HG03521 (cell line): ENCODE data around the gene ZNF366.
"Not testable (repeated sequence)": the region's sequence is repeated elsewhere in the genome, so short reads cannot be mapped to it uniquely, and the experiment has no call there.

Source experiments
- ATAC-seq: cut with Tn5 transposase; IDR thresholded peaks from one replicate; pipeline ENCODE4 v1.9.1; 2021; ENCODE audit warnings: mild to moderate bottlenecking, moderate library complexity; ENCODE audit not compliant: unreplicated experiment

ZNF366 gene

GRCh38 chr5:72410688-72411295 is 96.4 kb downstream of the ZNF366 start:
- no peak for ATAC-seq

DNA sequence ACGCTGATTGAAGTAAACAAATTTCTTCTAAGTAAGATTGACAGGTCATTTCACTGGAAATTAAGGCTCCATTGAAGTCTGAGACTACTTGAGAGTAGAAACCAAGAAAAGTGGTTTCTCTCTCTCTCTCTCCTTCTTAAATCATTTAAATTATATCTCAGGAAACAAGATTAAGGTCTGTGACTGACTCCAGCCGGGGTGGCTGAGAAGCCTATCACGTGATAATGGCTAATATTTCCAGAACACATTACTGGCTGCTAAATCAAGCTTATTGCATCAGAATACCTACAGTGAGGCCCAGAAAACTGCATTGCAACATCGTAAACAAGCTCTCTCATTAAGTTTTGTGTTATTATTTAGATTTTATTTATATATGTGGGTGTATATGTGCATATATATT is 98.6 kb downstream of the ZNF366 start:
- no peak for ATAC-seq

- ATAC-seq: no peak
These were observed 99.1 kb downstream of the ZNF366 start for GRCh38 chr5:72408127-72408526.

DNA sequence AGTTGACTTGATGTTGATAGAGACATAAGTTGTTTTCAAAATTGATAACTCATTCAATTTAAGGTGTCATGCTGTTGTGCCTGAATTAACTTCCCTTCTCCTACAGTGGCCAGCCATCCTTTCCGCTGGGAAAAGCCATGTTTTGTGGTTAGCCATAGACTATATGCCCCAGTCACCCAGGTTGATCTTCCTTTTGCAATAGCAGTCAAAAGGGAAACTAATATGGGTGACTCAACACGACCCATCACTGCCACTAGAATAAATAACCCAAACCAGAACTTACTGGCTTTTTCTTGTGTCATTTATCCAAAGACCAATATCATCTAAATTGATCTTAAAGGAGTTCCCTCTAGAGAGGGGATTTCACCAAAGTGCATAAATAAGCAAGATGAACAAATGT is 99.7 kb downstream of the ZNF366 start:
- ATAC-seq: no peak

GRCh38 chr5:72407078-72407477 is 100.1 kb downstream of the ZNF366 start:
- ATAC-seq: no peak

- not testable (repeated sequence) for ATAC-seq
These were observed 102.4 kb downstream of the ZNF366 start for GRCh38 chr5:72404771-72405170.

DNA sequence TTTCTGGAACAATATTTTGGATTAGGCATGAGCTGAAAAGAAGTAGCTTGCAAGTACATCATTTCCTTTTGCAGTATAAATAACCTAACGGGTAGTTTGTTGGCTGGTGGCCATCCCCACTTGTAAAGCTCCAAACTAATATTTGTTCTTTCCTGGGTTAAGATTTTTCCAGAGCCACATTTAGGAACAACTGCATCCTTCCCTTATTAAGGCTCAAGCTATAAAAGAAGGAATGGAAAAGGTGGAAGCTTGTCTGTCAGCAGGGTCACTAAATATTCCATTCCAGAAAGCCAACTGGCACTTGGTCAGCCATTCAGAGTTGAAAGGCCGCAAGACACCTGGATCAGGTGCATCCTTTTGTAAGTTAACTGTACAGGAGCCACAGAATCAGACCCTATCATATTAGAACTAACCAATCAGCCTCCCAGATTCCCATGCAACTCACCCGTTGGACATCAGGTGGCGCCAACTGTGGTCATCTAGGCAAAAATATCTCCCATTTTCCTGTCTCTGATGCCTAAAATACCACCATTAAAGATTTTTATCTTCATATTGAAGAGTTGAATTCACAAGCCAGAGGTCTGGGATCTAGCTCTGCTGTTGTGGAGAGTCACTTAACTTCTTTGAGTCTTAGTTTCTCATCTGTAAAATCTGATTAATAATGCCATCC is 104.1 kb downstream of the ZNF366 start:
- ATAC-seq: no peak

DNA sequence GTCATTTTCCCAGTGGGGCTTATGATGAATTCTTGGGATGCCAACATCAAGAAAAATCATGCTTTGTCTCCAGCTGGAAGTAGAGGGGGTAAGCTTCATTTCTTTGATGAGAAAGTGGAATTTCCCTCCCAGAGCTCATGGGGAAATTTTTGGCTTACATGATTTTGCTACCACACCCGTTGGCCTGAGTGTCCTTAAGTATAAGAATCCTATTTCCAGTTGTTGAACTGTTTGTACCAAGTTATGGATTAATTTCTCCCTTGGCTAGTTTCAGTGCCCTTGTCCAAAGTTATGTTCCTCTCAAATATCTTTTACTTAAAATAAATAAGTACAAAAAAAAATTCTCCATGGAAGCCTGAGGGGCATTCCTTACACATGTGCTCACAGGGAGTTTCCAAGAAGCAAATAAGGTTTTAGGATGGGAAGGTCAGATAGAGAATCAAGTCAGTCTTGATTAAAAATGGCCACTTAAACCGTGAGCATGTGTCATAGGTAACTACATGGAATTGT is 104.8 kb downstream of the ZNF366 start:
- no peak for ATAC-seq

- no peak for ATAC-seq
These were observed 106.3 kb downstream of the ZNF366 start for GRCh38 chr5:72400950-72401349.

- ATAC-seq: no peak
These were observed 109.4 kb downstream of the ZNF366 start for GRCh38 chr5:72397836-72398235.

DNA sequence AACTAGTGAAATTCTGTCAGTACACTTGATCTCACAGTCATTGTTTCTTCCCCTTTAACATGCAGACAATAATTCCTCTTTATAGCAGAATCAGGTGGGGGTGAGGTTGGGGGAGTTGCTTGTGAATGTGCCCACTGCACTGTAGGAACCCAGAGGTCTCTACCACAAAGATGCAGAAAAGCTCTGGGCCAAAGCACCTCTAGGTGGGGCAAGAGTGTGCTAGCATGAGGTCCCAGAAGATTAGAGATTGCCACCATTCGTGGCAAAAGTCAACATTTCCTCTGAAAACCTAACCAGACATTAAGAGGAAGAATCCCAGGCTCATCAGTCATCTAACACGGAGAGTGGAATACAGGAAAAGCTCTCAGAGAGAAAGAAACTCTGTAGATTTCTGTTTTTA is 112.5 kb downstream of the ZNF366 start:
- ATAC-seq: no peak

- ATAC-seq: no peak
These were observed 114.2 kb downstream of the ZNF366 start for GRCh38 chr5:72393052-72393451.
